Mucosa of descending colon (tissue), 3 donors: ENCODE data around the gene MYO1C. TPM values are rescaled to one million over a fixed set of nuclear protein-coding genes. Genes with fewer than 3 reads are reported as not detected.

Experiments used
- ATAC-seq: fragments of 200-7000 bp; cut with Tn5 transposase; one replicate; pipeline ENCODE4 v1.9.1; 2020; ENCODE audit warnings: mild to moderate bottlenecking, moderate library complexity
- DNase-seq, 3 donors: peaks; one replicate each; pipeline ENCODE4 v3.0.0-alpha.2; 2020
- H3K36me3 ChIP-seq: fragments of 200-600 bp; one replicate; pipeline ENCODE4 v1.8.0; 2021; ENCODE audit warnings: low read depth, mild to moderate bottlenecking
- H3K4me1 ChIP-seq: fragments of 200-600 bp; one replicate; pipeline ENCODE4 v1.8.0; 2021; ENCODE audit warnings: low read depth, mild to moderate bottlenecking
- H3K4me3 ChIP-seq: fragments of 200-600 bp; one replicate; pipeline ENCODE4 v1.8.0; 2021; ENCODE audit warnings: mild to moderate bottlenecking
- H3K9me3 ChIP-seq: fragments of 200-600 bp; one replicate; pipeline ENCODE4 v1.8.0; 2021; ENCODE audit warnings: mild to moderate bottlenecking
- intact Hi-C, 2 donors: fragments of 100-400 bp; cut with DNase I in 1 of 2; cut with micrococcal nuclease in 1 of 2; formaldehyde crosslinking; loops; one replicate each; pipeline versions ENCODE4 v1.11.0 to v1.11.1; 2022; cut with DNase I, micrococcal nuclease
- total RNA-seq, 3 donors: library from RNA; stranded (reverse); fragmentation: NEBNext Ultra II Directional in 2 of 3; extraction: Animal tissue kit (Norgen Biotek cat#: 25700) in 2 of 3; gene quantifications; one replicate each; pipeline versions ENCODE4 v1.2.1 to v1.2.4, GENCODE V29; 2021 to 2023
- TF ChIP-seq, protein P1 (sequence below): fragments of 200-600 bp; IDR thresholded peaks from one replicate; pipeline ENCODE4 v1.8.0; 2022; ENCODE audit warnings: antibody characterized with exemption, mild to moderate bottlenecking
- donor health status: DM: no; HTN: no; CAD: no; lungs with moderate emphysema.
- donor health status: DM: no; HTN: no; CAD: no.
- donor health status: DM: no; HTN: yes; CAD: no.

MYO1C gene
- total RNA-seq, 3 donors from 2014 or later, result 249 to 344 (median 276) TPM

GRCh38 chr17:1442187-1442586, 50.3 kb downstream of the MYO1C start:
- Histone ChIP-seq H3K36me3 (no peaks in the 10 kb centered on the region), H3K4me1 (peaks cover 2% of the 10 kb centered on the region), H3K9me3 (no peaks in the 10 kb centered on the region), H3K4me3 (no peak overlapping the region)
- intact Hi-C loops, result no loop called here
- DNase-seq, result no peak
- TF ChIP-seq, protein P1, sequence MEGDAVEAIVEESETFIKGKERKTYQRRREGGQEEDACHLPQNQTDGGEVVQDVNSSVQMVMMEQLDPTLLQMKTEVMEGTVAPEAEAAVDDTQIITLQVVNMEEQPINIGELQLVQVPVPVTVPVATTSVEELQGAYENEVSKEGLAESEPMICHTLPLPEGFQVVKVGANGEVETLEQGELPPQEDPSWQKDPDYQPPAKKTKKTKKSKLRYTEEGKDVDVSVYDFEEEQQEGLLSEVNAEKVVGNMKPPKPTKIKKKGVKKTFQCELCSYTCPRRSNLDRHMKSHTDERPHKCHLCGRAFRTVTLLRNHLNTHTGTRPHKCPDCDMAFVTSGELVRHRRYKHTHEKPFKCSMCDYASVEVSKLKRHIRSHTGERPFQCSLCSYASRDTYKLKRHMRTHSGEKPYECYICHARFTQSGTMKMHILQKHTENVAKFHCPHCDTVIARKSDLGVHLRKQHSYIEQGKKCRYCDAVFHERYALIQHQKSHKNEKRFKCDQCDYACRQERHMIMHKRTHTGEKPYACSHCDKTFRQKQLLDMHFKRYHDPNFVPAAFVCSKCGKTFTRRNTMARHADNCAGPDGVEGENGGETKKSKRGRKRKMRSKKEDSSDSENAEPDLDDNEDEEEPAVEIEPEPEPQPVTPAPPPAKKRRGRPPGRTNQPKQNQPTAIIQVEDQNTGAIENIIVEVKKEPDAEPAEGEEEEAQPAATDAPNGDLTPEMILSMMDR, result no peak
- ATAC-seq, result no peak

GRCh38 chr17:1440921-1441320, 51.6 kb downstream of the MYO1C start:
- intact Hi-C loops, result no loop called here
- H3K36me3 ChIP-seq, result peaks cover 3% of the 10 kb centered on the region
- DNase-seq (no peak), ATAC-seq (no peak)
- no peaks in the 10 kb centered on the region for H3K9me3 ChIP-seq
- no peaks in the 10 kb centered on the region for H3K4me1 ChIP-seq
- TF ChIP-seq, protein P1, result no peak
- no peak overlapping the region for H3K4me3 ChIP-seq

- peaks cover 3% of the 10 kb centered on the region for H3K36me3 ChIP-seq
- intact Hi-C loops, result no loop called here
- TF ChIP-seq, protein P1, result no peak
- H3K9me3 ChIP-seq, result no peaks in the 10 kb centered on the region
- no peaks in the 10 kb centered on the region for H3K4me1 ChIP-seq
- no peak for ATAC-seq
- H3K4me3 ChIP-seq, result no peak overlapping the region
- no peak for DNase-seq
Measured at GRCh38 chr17:1438593-1439083, 53.8 kb downstream of the MYO1C start.

GRCh38 chr17:1435326-1435725, 57.2 kb downstream of the MYO1C start:
- intact Hi-C loops, result no loop called here
- TF ChIP-seq, protein P1, result no peak
- no peak overlapping the region for H3K4me3 ChIP-seq
- H3K9me3 ChIP-seq, result no peaks in the 10 kb centered on the region
- ATAC-seq (no peak), DNase-seq (no peak)
- H3K4me1 ChIP-seq, result no peaks in the 10 kb centered on the region
- peaks cover 3% of the 10 kb centered on the region for H3K36me3 ChIP-seq

DNA sequence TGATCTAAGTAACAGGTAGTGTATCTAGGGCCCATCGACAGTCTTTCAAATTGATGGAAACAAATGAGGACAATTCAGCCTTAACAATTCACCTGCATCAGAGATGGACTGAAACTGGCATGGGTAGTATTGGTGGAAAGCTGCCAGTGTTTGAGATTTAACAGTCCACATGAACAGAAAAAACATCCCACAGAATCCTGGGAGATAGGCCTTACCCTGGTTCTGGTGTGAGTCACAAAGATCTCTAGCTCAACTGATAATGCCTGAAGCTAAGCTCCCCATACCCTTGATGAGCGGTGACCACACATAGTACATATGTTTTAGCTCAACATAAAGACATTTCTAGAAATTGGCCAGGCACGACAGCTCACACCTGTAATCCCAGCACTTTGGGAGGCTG, 58.3 kb downstream of the MYO1C start:
- intact Hi-C loops, result no loop called here
- DNase-seq (no peak), ATAC-seq (no peak)
- no peaks in the 10 kb centered on the region for H3K9me3 ChIP-seq
- peaks cover 3% of the 10 kb centered on the region for H3K36me3 ChIP-seq
- TF ChIP-seq, protein P1, result no peak
- no peaks in the 10 kb centered on the region for H3K4me1 ChIP-seq
- no peak overlapping the region for H3K4me3 ChIP-seq

DNA sequence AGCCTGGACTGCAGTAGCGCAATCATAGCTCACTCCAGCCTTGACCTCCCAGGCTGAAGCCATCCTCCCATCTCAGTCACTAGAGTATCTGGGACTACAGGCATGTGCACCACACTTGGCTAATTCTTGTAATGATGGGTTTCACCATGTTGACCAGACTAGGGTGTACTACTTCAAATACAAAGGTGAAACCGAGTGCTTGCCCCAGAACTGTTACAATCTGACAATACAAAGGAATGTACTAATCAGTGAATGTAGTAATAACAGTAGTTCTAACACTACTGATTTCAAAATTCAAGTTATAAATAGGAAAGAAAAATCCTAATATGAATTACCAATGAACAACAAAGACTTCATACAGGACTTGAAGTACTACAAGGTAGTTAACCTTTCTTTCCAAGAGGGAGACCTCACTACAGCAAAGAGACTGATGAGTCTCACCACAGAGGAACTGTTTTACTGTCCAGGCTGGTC, 60.8 kb downstream of the MYO1C start:
- DNase-seq (no peak), ATAC-seq (no peak)
- TF ChIP-seq, protein P1, result no peak
- intact Hi-C loops, result no loop called here
- Histone ChIP-seq H3K4me1 (peaks cover 8% of the 10 kb centered on the region), H3K36me3 (peaks cover under 1% of the 10 kb centered on the region), H3K4me3 (no peak overlapping the region), H3K9me3 (no peaks in the 10 kb centered on the region)
